A673 (cell line): Measurements from ENCODE around the gene HOMER2. TPM values are rescaled to one million over a fixed set of nuclear protein-coding genes. Genes with fewer than 3 reads are reported as not detected.

ENCODE experiments used
- BruUV-seq: library from RNA; stranded (reverse); fragments of 400-500 nt; replicated peaks from 2 replicates; lab custom pipeline; 2021; lab: Mats Ljungman, UMichigan
- CTCF ChIA-PET: fragments of 300-600 bp; sonication (Branson Sonifier 250); formaldehyde crosslinking; loops from one replicate; lab custom pipeline; 2022; ENCODE audit warnings: antibody characterized with exemption; lab: Charles Lee
- POLR2A ChIA-PET: fragments of 300-600 bp; sonication (Branson Sonifier 250); formaldehyde crosslinking; loops from one replicate; lab custom pipeline; 2022; ENCODE audit warnings: antibody characterized with exemption; ENCODE audit not compliant: low non-redundant PET; lab: Charles Lee
- DNase-seq: peaks from one replicate; pipeline ENCODE4 v3.0.0-alpha.2; 2015; ENCODE audit warnings: low spot score
- H3K27ac ChIP-seq: fragments of 200-600 bp; sonication (generic); 2 replicates; pipeline ENCODE4 v1.5.1; 2016; ENCODE audit warnings: mixed run types, low read depth, mild to moderate bottlenecking, mixed read lengths, antibody characterized with exemption, low read length; ENCODE audit not compliant: poor library complexity, severe bottlenecking
- H3K27me3 ChIP-seq: fragments of 200-600 bp; sonication (generic); replicated peaks from 2 replicates; pipeline ENCODE4 v1.6.1; 2017; ENCODE audit warnings: mixed run types, low read depth, mild to moderate bottlenecking, mixed read lengths, antibody characterized with exemption, low read length; ENCODE audit not compliant: insufficient read depth, poor library complexity
- H3K36me3 ChIP-seq: fragments of 200-600 bp; sonication (generic); 2 replicates; pipeline ENCODE4 v1.6.1; 2016; ENCODE audit warnings: mixed run types, mild to moderate bottlenecking, mixed read lengths, antibody characterized with exemption, low read length; ENCODE audit not compliant: insufficient read depth, poor library complexity, severe bottlenecking
- H3K4me1 ChIP-seq: fragments of 200-600 bp; sonication (generic); 2 replicates; pipeline ENCODE4 v1.6.1; 2017; ENCODE audit warnings: mixed run types, mild to moderate bottlenecking, mixed read lengths, antibody characterized with exemption, low read length; ENCODE audit not compliant: insufficient read depth, poor library complexity, severe bottlenecking
- H3K4me3 ChIP-seq: fragments of 200-600 bp; sonication (generic); 2 replicates; pipeline ENCODE4 v1.5.1; 2016; ENCODE audit warnings: low read depth, mixed run types, mild to moderate bottlenecking, mixed read lengths, low read length; ENCODE audit not compliant: poor library complexity, severe bottlenecking
- H3K9me3 ChIP-seq: fragments of 200-600 bp; sonication (generic); 2 replicates; pipeline ENCODE4 v1.6.1; 2016; ENCODE audit warnings: mixed run types, low read depth, mild to moderate bottlenecking, mixed read lengths, antibody characterized with exemption, low read length; ENCODE audit not compliant: poor library complexity, severe bottlenecking
- EZH2 ChIP-seq: fragments of 200-600 bp; sonication (generic); IDR thresholded peaks from 2 replicates; pipeline ENCODE4 v1.6.1; 2017; ENCODE audit warnings: borderline replicate concordance, low read depth, mild to moderate bottlenecking, mixed read lengths, antibody characterized with exemption, low read length; ENCODE audit not compliant: poor library complexity, severe bottlenecking
- intact Hi-C: fragments of 100-400 bp; cut with micrococcal nuclease; formaldehyde crosslinking; loops from one replicate; pipeline ENCODE4 v1.10.0; 2022; ENCODE audit not compliant: unreplicated experiment
- total RNA-seq: library from RNA; stranded (reverse); gene quantifications from 2 replicates; pipeline ENCODE4 v1.2.3, GENCODE V29; 2021
- TF ChIP-seq, protein P1 (sequence below): fragments of 300-800, 200-600 bp; sonication (generic); conservative IDR thresholded peaks from 2 replicates; pipeline ENCODE4 v1.5.1; 2017; ENCODE audit warnings: low read depth, mild to moderate bottlenecking, antibody characterized with exemption, low read length, moderate library complexity, mixed read lengths

HOMER2 gene
- total RNA-seq, 1 experiment from 2014 or later: 6.7 TPM

DNA sequence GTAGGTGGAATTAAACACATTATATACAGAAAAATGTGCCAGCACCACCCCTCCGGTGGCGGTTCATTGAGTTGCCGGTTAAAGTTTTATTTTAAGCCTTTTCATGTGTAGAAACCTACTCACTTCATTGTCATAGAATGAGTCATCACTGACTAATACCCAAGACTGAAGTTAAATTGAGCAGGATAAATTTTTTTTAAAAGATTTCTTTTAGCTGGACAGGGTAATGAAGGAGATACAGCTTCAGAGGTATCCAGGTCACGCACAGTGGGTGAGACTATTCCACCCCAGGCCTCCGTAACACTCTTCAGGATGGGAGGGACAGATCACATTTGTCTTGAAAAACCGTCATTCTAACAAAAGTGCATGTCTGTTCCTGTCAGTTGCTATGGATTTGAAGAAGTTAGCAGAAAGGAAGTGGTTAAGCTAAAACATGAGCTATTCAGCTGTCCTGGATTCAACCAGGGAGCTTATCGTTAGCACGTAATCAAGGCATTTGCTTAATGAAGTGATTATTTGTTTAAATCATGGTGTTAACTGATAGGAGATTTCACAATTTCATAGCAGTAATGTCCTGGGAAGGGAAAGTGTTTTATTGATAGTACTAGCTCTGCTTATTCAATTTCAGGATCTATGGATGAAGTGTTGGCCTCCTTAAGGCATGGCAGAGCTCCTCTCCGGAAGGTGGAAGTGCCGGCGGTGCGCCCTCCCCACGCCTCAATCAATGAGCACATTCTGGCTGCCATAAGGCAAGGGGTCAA lies 119.7 kb downstream of the HOMER2 start:
- intact Hi-C loops: no loop called here
- ChIA-PET CTCF (no interaction called here), POLR2A (interaction anchor here (0.7 kb wide), 1 partner anchor 9 kb away, joined by 3 read pairs; no protein-coding TSS in a partner anchor)
- TF ChIP-seq, protein P1, sequence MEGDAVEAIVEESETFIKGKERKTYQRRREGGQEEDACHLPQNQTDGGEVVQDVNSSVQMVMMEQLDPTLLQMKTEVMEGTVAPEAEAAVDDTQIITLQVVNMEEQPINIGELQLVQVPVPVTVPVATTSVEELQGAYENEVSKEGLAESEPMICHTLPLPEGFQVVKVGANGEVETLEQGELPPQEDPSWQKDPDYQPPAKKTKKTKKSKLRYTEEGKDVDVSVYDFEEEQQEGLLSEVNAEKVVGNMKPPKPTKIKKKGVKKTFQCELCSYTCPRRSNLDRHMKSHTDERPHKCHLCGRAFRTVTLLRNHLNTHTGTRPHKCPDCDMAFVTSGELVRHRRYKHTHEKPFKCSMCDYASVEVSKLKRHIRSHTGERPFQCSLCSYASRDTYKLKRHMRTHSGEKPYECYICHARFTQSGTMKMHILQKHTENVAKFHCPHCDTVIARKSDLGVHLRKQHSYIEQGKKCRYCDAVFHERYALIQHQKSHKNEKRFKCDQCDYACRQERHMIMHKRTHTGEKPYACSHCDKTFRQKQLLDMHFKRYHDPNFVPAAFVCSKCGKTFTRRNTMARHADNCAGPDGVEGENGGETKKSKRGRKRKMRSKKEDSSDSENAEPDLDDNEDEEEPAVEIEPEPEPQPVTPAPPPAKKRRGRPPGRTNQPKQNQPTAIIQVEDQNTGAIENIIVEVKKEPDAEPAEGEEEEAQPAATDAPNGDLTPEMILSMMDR: no peak
- TF ChIP-seq EZH2: no peak
- Histone ChIP-seq H3K4me1 (peaks cover 9% of the 10 kb centered on the region), H3K27ac (peak overlapping the region; percentile 38), H3K36me3 (peaks cover 33% of the 10 kb centered on the region), H3K4me3 (no peak overlapping the region), H3K9me3 (no peaks in the 10 kb centered on the region), H3K27me3 (no peaks in the 10 kb centered on the region)
- BruUV-seq: no TSS peak
- peak; percentile 63 for DNase-seq

DNA sequence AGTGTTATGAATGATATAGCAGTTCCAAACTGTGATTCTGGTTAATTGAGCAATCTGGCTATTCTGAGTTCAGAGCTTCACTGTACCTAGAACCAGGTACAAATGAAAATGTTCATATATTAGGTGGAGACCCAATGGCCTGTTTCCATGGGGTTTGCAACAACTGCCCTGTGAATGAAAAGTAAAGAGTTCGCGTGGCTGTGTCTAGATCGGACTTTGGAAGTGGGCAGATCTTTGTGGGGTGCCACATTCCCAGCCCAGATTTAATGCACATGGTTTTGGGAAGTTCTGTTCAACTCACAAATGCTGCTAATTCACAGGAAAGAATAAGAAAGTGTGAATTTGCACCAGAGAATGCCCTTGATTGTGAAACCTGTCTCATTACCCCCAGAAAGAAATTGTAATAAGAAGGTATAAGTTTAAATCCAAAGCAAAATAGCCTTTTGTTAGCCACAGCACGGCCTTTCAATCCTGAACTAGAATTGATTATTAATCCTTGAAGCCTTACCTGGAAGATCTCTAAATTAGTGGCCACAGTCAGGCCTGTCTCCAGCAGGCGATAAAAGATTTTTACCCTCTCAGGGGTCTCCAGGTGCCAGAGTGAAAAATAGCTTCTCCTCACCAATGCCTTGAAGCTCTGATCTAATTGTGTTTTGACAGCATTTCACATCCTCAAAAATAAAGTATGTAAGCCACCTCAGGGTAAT lies 120.5 kb downstream of the HOMER2 start:
- no peak overlapping the region for H3K4me3 ChIP-seq
- H3K9me3 ChIP-seq: no peaks in the 10 kb centered on the region
- ChIA-PET POLR2A (no interaction called here), CTCF (no interaction called here)
- no peak for TF ChIP-seq EZH2
- TF ChIP-seq, protein P1: no peak
- H3K27me3 ChIP-seq: no peaks in the 10 kb centered on the region
- intact Hi-C loops: no loop called here
- H3K4me1 ChIP-seq: peaks cover 9% of the 10 kb centered on the region
- peaks cover 41% of the 10 kb centered on the region for H3K36me3 ChIP-seq
- no peak for DNase-seq
- H3K27ac ChIP-seq: peak overlapping the region; percentile 38
- no TSS peak for BruUV-seq

DNA sequence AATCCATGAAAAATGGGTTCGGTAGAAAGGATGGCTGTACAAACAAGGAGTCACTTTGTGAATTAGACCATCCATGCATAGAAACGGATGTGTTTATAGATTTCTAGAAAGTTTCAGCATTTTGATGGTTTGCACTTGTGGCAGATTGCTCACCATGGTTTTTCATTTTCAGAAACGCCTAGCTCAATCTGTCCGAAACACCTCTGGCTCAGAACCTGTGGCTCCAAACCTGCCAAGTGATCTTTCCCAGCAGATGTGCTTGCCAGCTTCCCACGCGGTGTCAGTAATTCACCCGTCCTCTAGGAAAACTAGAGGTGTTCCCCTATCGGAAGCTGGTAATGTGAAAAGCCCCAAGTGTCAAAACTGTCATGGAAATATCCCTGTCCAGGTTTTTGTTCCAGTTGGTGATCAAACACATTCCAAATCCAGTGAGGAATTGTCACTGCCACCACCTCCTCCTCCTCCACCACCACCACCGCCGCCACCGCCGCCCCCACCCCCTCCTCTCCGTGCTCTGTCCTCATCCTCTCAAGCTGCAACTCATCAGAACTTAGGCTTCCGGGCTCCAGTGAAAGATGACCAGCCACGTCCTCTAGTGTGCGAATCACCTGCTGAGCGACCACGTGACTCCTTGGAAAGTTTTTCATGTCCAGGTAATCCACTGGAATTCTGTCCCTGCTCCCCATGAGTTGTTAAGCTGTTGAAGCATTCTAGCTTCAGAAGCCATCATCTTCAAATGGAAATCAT lies 121.9 kb downstream of the HOMER2 start:
- no peak for DNase-seq
- intact Hi-C loops: no loop called here
- peaks cover 9% of the 10 kb centered on the region for H3K4me1 ChIP-seq
- no peaks in the 10 kb centered on the region for H3K27me3 ChIP-seq
- H3K27ac ChIP-seq: no peak overlapping the region
- H3K36me3 ChIP-seq: peaks cover 54% of the 10 kb centered on the region
- H3K4me3 ChIP-seq: no peak overlapping the region
- CTCF ChIA-PET: interaction anchor here (0.7 kb wide), 1 partner anchor 1011 kb away, joined by 5 read pairs; no protein-coding TSS in a partner anchor
- H3K9me3 ChIP-seq: no peaks in the 10 kb centered on the region
- BruUV-seq: no TSS peak
- POLR2A ChIA-PET: interaction anchor here (0.7 kb wide), 1 partner anchor 34 kb away, joined by 3 read pairs; no protein-coding TSS in a partner anchor
- TF ChIP-seq, protein P1: no peak
- no peak for TF ChIP-seq EZH2
